IPS-15b (cell line): ENCODE measurements around the gene MTIF3.

Experiments used
- H3K27me3 ChIP-seq: one replicate; pipeline ENCODE4 v1.6.1; 2013; ENCODE audit warnings: low read length; ENCODE audit not compliant: control insufficient read depth, insufficient read depth
- H3K36me3 ChIP-seq: one replicate; pipeline ENCODE4 v1.6.1; 2013; ENCODE audit warnings: low read length; ENCODE audit not compliant: control insufficient read depth, insufficient read depth
- H3K4me1 ChIP-seq: one replicate; pipeline ENCODE4 v1.6.1; 2013; ENCODE audit warnings: mild to moderate bottlenecking, low read length; ENCODE audit not compliant: control insufficient read depth, insufficient read depth
- H3K4me3 ChIP-seq: one replicate; pipeline ENCODE4 v1.5.1; 2013; ENCODE audit warnings: low read depth, low read length
- H3K9ac ChIP-seq: one replicate; pipeline ENCODE4 v1.6.1; 2013; ENCODE audit warnings: low read depth, mild to moderate bottlenecking, low read length
- H3K9me3 ChIP-seq: one replicate; pipeline ENCODE4 v1.6.1; 2013; ENCODE audit warnings: mild to moderate bottlenecking, low read length; ENCODE audit not compliant: control insufficient read depth, insufficient read depth

MTIF3 gene

GRCh38 chr13:27449936-27450828 is at the start of gene MTIF3:
TSS of gene MTIF3 (minus strand) at chr13:27450564. CDS start at chr13:27440448, 10,116 bp downstream.
- no peaks in the 10 kb centered on the region for H3K9me3 ChIP-seq
- H3K4me1 ChIP-seq: peaks cover 5% of the 10 kb centered on the region
- H3K9ac ChIP-seq: peak within 1 kb of the TSS; percentile 90
- peak within 1 kb of the TSS; percentile 94 for H3K4me3 ChIP-seq
- no peaks in the 10 kb centered on the region for H3K27me3 ChIP-seq
- no peaks in the 10 kb centered on the region for H3K36me3 ChIP-seq

- H3K36me3 ChIP-seq: no peaks in the 10 kb centered on the region
- H3K27me3 ChIP-seq: no peaks in the 10 kb centered on the region
Observed at GRCh38 chr13:27497563-27498230, 47.3 kb upstream of the MTIF3 start.

GRCh38 chr13:27496536-27497273 is 46.3 kb upstream of the MTIF3 start:
- Histone ChIP-seq H3K9ac (no peak overlapping the region), H3K4me1 (no peaks in the 10 kb centered on the region), H3K4me3 (no peak overlapping the region), H3K9me3 (no peaks in the 10 kb centered on the region), H3K36me3 (no peaks in the 10 kb centered on the region), H3K27me3 (no peaks in the 10 kb centered on the region)

More at GRCh38 chr13:27497563-27498230, 47.3 kb upstream of the MTIF3 start:
- no peak overlapping the region for H3K4me3 ChIP-seq
- no peak overlapping the region for H3K9ac ChIP-seq
- H3K4me1 ChIP-seq: no peaks in the 10 kb centered on the region
- H3K9me3 ChIP-seq: no peaks in the 10 kb centered on the region

- no peaks in the 10 kb centered on the region for H3K27me3 ChIP-seq
- no peaks in the 10 kb centered on the region for H3K9me3 ChIP-seq
Observed at GRCh38 chr13:27496006-27496405, 45.6 kb upstream of the MTIF3 start.

DNA sequence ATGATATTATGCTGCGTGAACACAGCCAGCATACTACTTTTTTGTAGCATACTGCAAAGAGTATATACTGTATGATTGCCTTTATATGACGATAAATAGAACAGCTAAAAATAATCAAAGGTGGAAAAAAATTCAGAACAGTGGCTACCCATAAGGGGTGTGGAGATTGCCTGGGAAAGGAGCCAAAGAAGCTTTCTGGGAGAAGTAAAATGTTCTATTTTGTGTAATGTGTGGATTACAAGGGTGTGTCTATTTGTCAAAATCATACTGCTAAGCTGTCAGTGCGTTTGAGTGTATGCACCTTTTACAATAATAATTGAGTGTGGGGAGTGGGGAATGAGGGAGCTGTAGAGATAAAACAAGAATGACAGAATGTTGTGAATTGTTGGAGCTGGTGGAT is 45.2 kb upstream of the MTIF3 start:
- H3K4me1 ChIP-seq: no peaks in the 10 kb centered on the region
- H3K27me3 ChIP-seq: no peaks in the 10 kb centered on the region
- H3K36me3 ChIP-seq: no peaks in the 10 kb centered on the region
- H3K9me3 ChIP-seq: no peaks in the 10 kb centered on the region
- H3K4me3 ChIP-seq: no peak overlapping the region
- H3K9ac ChIP-seq: no peak overlapping the region

More at GRCh38 chr13:27496006-27496405, 45.6 kb upstream of the MTIF3 start:
- Histone ChIP-seq H3K9ac (no peak overlapping the region), H3K4me1 (no peaks in the 10 kb centered on the region), H3K36me3 (no peaks in the 10 kb centered on the region), H3K4me3 (no peak overlapping the region)

- no peak overlapping the region for H3K4me3 ChIP-seq
- no peaks in the 10 kb centered on the region for H3K27me3 ChIP-seq
- no peaks in the 10 kb centered on the region for H3K9me3 ChIP-seq
- no peak overlapping the region for H3K9ac ChIP-seq
- H3K36me3 ChIP-seq: no peaks in the 10 kb centered on the region
- no peaks in the 10 kb centered on the region for H3K4me1 ChIP-seq
Observed at GRCh38 chr13:27493981-27494380, 43.6 kb upstream of the MTIF3 start.

DNA sequence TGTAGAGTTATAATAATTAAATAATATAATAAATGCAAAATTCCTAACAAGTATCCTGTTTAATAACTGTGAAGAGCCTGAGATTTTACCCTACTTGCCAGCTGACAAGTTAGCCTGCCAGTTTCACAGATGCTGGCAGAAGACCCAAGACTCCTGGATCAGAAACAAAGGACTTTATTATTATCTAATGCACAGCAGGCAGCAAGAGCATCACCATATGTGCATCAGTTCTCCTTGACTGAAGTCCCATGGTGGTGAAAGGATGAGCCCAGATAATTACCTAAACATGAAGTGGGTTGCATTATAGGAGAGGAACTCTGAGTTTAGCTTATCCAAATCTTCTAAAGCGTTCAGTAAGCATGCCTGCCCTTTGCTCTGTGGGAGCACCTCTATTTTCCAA is 39.1 kb upstream of the MTIF3 start:
- no peaks in the 10 kb centered on the region for H3K27me3 ChIP-seq
- H3K36me3 ChIP-seq: no peaks in the 10 kb centered on the region
- no peak overlapping the region for H3K9ac ChIP-seq
- no peaks in the 10 kb centered on the region for H3K4me1 ChIP-seq
- no peaks in the 10 kb centered on the region for H3K9me3 ChIP-seq
- H3K4me3 ChIP-seq: no peak overlapping the region

DNA sequence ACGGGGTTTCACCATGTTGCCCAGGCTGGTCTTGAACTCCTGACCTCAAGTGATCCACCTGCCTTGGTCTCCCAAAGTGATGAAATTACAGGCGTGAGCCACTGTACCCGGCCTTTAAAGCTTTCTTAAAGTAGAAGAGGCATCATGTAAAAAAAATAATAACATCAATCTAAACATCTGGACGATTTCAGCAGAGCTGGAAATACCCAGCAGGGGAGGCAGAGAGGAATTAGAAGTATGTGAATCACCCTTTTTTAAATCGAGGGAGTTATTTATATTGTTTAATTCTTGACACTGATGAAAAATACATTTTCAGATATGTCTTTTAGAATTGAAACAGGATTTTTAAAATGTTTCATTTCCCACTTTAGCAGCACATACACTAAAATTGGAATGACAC is 37.4 kb upstream of the MTIF3 start:
- Histone ChIP-seq H3K4me3 (no peak overlapping the region), H3K9ac (no peak overlapping the region), H3K4me1 (no peaks in the 10 kb centered on the region), H3K9me3 (no peaks in the 10 kb centered on the region), H3K27me3 (no peaks in the 10 kb centered on the region), H3K36me3 (no peaks in the 10 kb centered on the region)

GRCh38 chr13:27483421-27483820 is 33.1 kb upstream of the MTIF3 start:
- no peaks in the 10 kb centered on the region for H3K36me3 ChIP-seq
- H3K27me3 ChIP-seq: no peaks in the 10 kb centered on the region
- H3K9me3 ChIP-seq: no peaks in the 10 kb centered on the region
- no peaks in the 10 kb centered on the region for H3K4me1 ChIP-seq
- no peak overlapping the region for H3K9ac ChIP-seq
- no peak overlapping the region for H3K4me3 ChIP-seq

GRCh38 chr13:27482983-27483382 is 32.6 kb upstream of the MTIF3 start:
- H3K4me1 ChIP-seq: no peaks in the 10 kb centered on the region
- H3K27me3 ChIP-seq: no peaks in the 10 kb centered on the region
- H3K4me3 ChIP-seq: no peak overlapping the region
- H3K9ac ChIP-seq: no peak overlapping the region
- no peaks in the 10 kb centered on the region for H3K36me3 ChIP-seq
- H3K9me3 ChIP-seq: no peaks in the 10 kb centered on the region

DNA sequence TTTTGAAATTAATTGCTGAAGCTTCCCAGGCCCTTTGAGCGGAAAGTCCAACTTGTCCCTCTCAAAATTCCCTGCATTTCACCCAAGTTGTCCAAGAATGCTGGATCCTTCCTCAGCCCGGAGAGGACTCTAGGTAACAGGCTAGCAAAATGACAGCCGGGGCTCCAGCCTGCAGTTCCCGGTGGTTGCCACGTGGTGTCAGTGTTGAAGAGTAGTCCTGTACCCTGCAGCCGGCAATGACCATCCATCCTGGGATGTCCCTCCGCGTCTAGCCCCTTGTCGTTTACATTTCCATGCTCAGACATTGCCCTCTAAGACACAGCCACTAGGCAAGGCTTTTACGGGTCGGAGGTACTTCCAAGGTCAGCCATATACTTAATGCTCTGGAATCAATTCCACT is 31.4 kb upstream of the MTIF3 start:
- Histone ChIP-seq H3K9ac (no peak overlapping the region), H3K9me3 (no peaks in the 10 kb centered on the region), H3K4me1 (no peaks in the 10 kb centered on the region), H3K4me3 (no peak overlapping the region), H3K27me3 (no peaks in the 10 kb centered on the region), H3K36me3 (no peaks in the 10 kb centered on the region)
